Psoas muscle (tissue), 8 donors: ENCODE measurements around the gene GALNT10. TPM values are rescaled to one million over a fixed set of nuclear protein-coding genes. Genes with fewer than 3 reads are reported as not detected.

Source experiments
- ATAC-seq, 4 donors: fragments of 200-7000 bp; cut with Tn5 transposase; one replicate each; pipeline ENCODE4 v1.9.1; 2020; ENCODE audit warnings: moderate library complexity in 3 of 4, mild to moderate bottlenecking in 2 of 4
- DNase-seq, 2 donors: peaks; one replicate each; pipeline ENCODE4 v3.0.0-alpha.2; 2020
- H3K27ac ChIP-seq: fragments of 200-600 bp; one replicate; pipeline ENCODE4 v1.8.0; 2022
- H3K27me3 ChIP-seq, 3 donors: fragments of 200-600 bp in 1 of 3; one replicate each; pipeline versions ENCODE4 v1.6.1 to v1.8.0; 2013 to 2022; ENCODE audit warnings: low read length in 2 of 3, mild to moderate bottlenecking in 2 of 3, moderate library complexity in 1 of 3; ENCODE audit not compliant: insufficient read depth in 3 of 3
- H3K36me3 ChIP-seq, 2 donors: fragments of 200-600 bp in 1 of 2; one replicate each; pipeline versions ENCODE4 v1.6.1 to v1.8.0; 2013 to 2022; ENCODE audit warnings: low read depth in 1 of 2, mild to moderate bottlenecking in 1 of 2, moderate library complexity in 1 of 2; ENCODE audit not compliant: insufficient read depth in 1 of 2
- H3K4me1 ChIP-seq: fragments of 200-600 bp; one replicate; pipeline ENCODE4 v1.8.0; 2022
- H3K4me3 ChIP-seq: fragments of 200-600 bp; one replicate; pipeline ENCODE4 v1.8.0; 2022; ENCODE audit warnings: mild to moderate bottlenecking
- H3K9me3 ChIP-seq: fragments of 200-600 bp; one replicate; pipeline ENCODE4 v1.8.0; 2022
- CTCF ChIP-seq: fragments of 200-600 bp; IDR thresholded peaks from one replicate; pipeline ENCODE4 v1.8.0; 2022; ENCODE audit warnings: antibody characterized with exemption
- WGBS, 3 donors: extraction: QIAGEN DNeasy Blood & Tissue Kit; methylation state at CpG; one replicate each; pipeline versions ENCODE4 v1.1.6 to v1.1.7; 2013; 5-methylcytosine and 5-hydroxymethylcytosine counted together
- intact Hi-C, 2 donors: fragments of 100-400 bp; cut with DNase I; formaldehyde crosslinking; loops; one replicate each; pipeline versions ENCODE4 v1.11.0 to v1.14.2; 2022
- polyA plus RNA-seq, 3 donors: library from polyadenylated mRNA; stranded (reverse); fragments of 200-250 nt; gene quantifications; one replicate each; pipeline ENCODE4 v1.2.3, GENCODE V29; 2013
- total RNA-seq, 4 donors: library from RNA; stranded (reverse); fragmentation: NEBNext Ultra II Directional in 2 of 4; extraction: Animal tissue kit (Norgen Biotek cat#: 25700) in 2 of 4; gene quantifications; one replicate each; pipeline versions ENCODE4 v1.2.1 to v1.2.4, GENCODE V29; 2021 to 2023
- donor health status: healthy with polysubstance abuse.
- donor health status: DM: no; HTN: no; CAD: no; lungs with moderate emphysema.
- donor health status: Bipolar disorder and iron deficiency.
- donor health status: healthy.
- donor health status: DM: yes; HTN: yes; CAD: no.
- donor health status: DM: no; HTN: no; CAD: no.
- donor health status: DM: no; HTN: no; CAD: no.
- donor health status: DM: yes; HTN: yes; CAD: no.

Gene GALNT10
- total and polyA plus RNA-seq, 7 donors = 4.2 to 9.9 (median 6.8) TPM

GRCh38 chr5:154408811-154409210 lies 218.3 kb downstream of the GALNT10 start:
- no peak overlapping the region for H3K4me3 ChIP-seq
- TF ChIP-seq CTCF = no peak
- peaks cover 0 to 11% of the 10 kb centered on the region in 2 donors for H3K36me3 ChIP-seq
- no peak for DNase-seq
- WGBS, 3 donors = 83 to 86% (median 84%) methylated on average over 6 of the region's 6 CpGs
- intact Hi-C loops = loop anchor here in 1 of 2 donors (5.0 kb wide), 1 partner anchor 222 kb away; no protein-coding TSS in a partner anchor
- no peak for ATAC-seq
- H3K27me3 ChIP-seq = no peaks in the 10 kb centered on the region
- H3K4me1 ChIP-seq = peaks cover 8% of the 10 kb centered on the region
- no peaks in the 10 kb centered on the region for H3K9me3 ChIP-seq
- no peak overlapping the region for H3K27ac ChIP-seq

- 89 to 95% (median 93%) methylated on average over 15 of the region's 15 CpGs for WGBS, 3 donors
- intact Hi-C loops = loop anchor here in 1 of 2 donors (5.0 kb wide), 1 partner anchor 222 kb away; no protein-coding TSS in a partner anchor
- H3K27ac ChIP-seq = no peak overlapping the region
These were observed 218.8 kb downstream of the GALNT10 start for GRCh38 chr5:154409230-154409840.

GRCh38 chr5:154410008-154410407 lies 219.5 kb downstream of the GALNT10 start:
- ATAC-seq (no peak), DNase-seq (no peak)
- no peak for TF ChIP-seq CTCF
- Histone ChIP-seq H3K36me3 (peaks cover 0 to 11% of the 10 kb centered on the region in 2 donors), H3K4me1 (peaks cover 4% of the 10 kb centered on the region), H3K4me3 (no peak overlapping the region), H3K27ac (no peak overlapping the region), H3K9me3 (no peaks in the 10 kb centered on the region), H3K27me3 (no peaks in the 10 kb centered on the region)
- intact Hi-C loops = no loop called here

More at GRCh38 chr5:154409230-154409840, 218.8 kb downstream of the GALNT10 start:
- H3K9me3 ChIP-seq = no peaks in the 10 kb centered on the region
- H3K36me3 ChIP-seq = peaks cover 0 to 11% of the 10 kb centered on the region in 2 donors
- H3K27me3 ChIP-seq = no peaks in the 10 kb centered on the region
- no peak overlapping the region for H3K4me3 ChIP-seq
- peaks cover 8% of the 10 kb centered on the region for H3K4me1 ChIP-seq
- DNase-seq (no peak), ATAC-seq (no peak)
- TF ChIP-seq CTCF = no peak

GRCh38 chr5:154410786-154411185 lies 220.3 kb downstream of the GALNT10 start:
- no peaks in the 10 kb centered on the region for H3K27me3 ChIP-seq
- H3K36me3 ChIP-seq = peaks cover 0 to 14% of the 10 kb centered on the region in 2 donors
- TF ChIP-seq CTCF = no peak
- H3K9me3 ChIP-seq = no peaks in the 10 kb centered on the region
- H3K27ac ChIP-seq = no peak overlapping the region
- intact Hi-C loops = no loop called here
- DNase-seq = no peak
- H3K4me1 ChIP-seq = no peaks in the 10 kb centered on the region
- no peak for ATAC-seq
- no peak overlapping the region for H3K4me3 ChIP-seq
- WGBS, 3 donors = 81 to 91% (median 88%) methylated on average over 6 of the region's 6 CpGs

GRCh38 chr5:154411338-154411737 lies 220.8 kb downstream of the GALNT10 start:
- Histone ChIP-seq H3K27ac (no peak overlapping the region), H3K27me3 (no peaks in the 10 kb centered on the region), H3K36me3 (peaks cover 0 to 18% of the 10 kb centered on the region in 2 donors), H3K4me1 (no peaks in the 10 kb centered on the region), H3K9me3 (no peaks in the 10 kb centered on the region), H3K4me3 (no peak overlapping the region)
- DNase-seq = no peak
- 96 to 97% (median 97%) methylated on average over 5 of the region's 5 CpGs for WGBS, 3 donors
- no peak for ATAC-seq
- intact Hi-C loops = no loop called here
- no peak for TF ChIP-seq CTCF
